GM23338 (cell line): ENCODE results near the gene MIER2. TPM values are rescaled to one million over a fixed set of nuclear protein-coding genes. Genes with fewer than 3 reads are reported as not detected.

ENCODE experiments used
- ATAC-seq: fragments of 200-7000 bp; cut with Tn5 transposase; 3 replicates; pipeline ENCODE4 v1.9.1; 2020
- DNase-seq: peaks from one replicate; pipeline ENCODE4 v3.0.0-alpha.2; 2015; ENCODE audit warnings: low spot score
- H2AFZ ChIP-seq: fragments of 200-600 bp; sonication (generic); 2 replicates; pipeline ENCODE4 v1.8.0; 2016; ENCODE audit warnings: antibody characterized with exemption, mild to moderate bottlenecking, moderate library complexity
- H3F3A ChIP-seq: fragments of 200-600 bp; sonication (generic); replicated peaks from 2 replicates; pipeline ENCODE4 v1.8.0; 2017; ENCODE audit warnings: antibody characterized with exemption, mixed run types, low read depth
- H3K27ac ChIP-seq: fragments of 200-600 bp; sonication (generic); 2 replicates; pipeline ENCODE4 v1.6.1; 2016; ENCODE audit warnings: low read depth
- H3K27me3 ChIP-seq: fragments of 200-600 bp; sonication (generic); 2 replicates; pipeline ENCODE4 v1.8.0; 2016; ENCODE audit warnings: mild to moderate bottlenecking, mixed run types, moderate library complexity; ENCODE audit not compliant: insufficient read depth
- H3K36me3 ChIP-seq: fragments of 200-600 bp; sonication (generic); 2 replicates; pipeline ENCODE4 v1.8.0; 2016; ENCODE audit warnings: mild to moderate bottlenecking; ENCODE audit not compliant: insufficient read depth
- H3K4me1 ChIP-seq: fragments of 200-600 bp; sonication (generic); 2 replicates; pipeline ENCODE4 v1.8.0; 2016; ENCODE audit warnings: mild to moderate bottlenecking, moderate library complexity; ENCODE audit not compliant: insufficient read depth
- H3K4me2 ChIP-seq: fragments of 200-600 bp; sonication (generic); 2 replicates; pipeline ENCODE4 v1.7.1; 2017; ENCODE audit warnings: mixed run types
- H3K4me3 ChIP-seq: fragments of 200-600 bp; sonication (generic); 2 replicates; pipeline ENCODE4 v1.6.1; 2016; ENCODE audit warnings: mixed run types
- H3K79me2 ChIP-seq: fragments of 200-600 bp; sonication (generic); replicated peaks from 2 replicates; pipeline ENCODE4 v1.8.0; 2017; ENCODE audit warnings: mild to moderate bottlenecking; ENCODE audit not compliant: insufficient read depth
- H3K9me2 ChIP-seq: fragments of 200-600 bp; sonication (generic); 2 replicates; pipeline ENCODE4 v1.8.0; 2017; ENCODE audit not compliant: insufficient read depth
- H4K20me1 ChIP-seq: fragments of 200-600 bp; sonication (generic); replicated peaks from 2 replicates; pipeline ENCODE4 v1.8.0; 2017; ENCODE audit warnings: mild to moderate bottlenecking; ENCODE audit not compliant: insufficient read depth
- H3K27ac Mint-ChIP-seq: 2 replicates; pipeline ENCODE4 v1.8.0; 2020; ENCODE audit warnings: inconsistent platforms, mild to moderate bottlenecking, moderate library complexity, mixed read lengths
- H3K27me3 Mint-ChIP-seq: 3 replicates; pipeline ENCODE4 v1.8.0; 2022; ENCODE audit warnings: low read depth, mild to moderate bottlenecking, moderate library complexity, mixed read lengths, inconsistent platforms; ENCODE audit not compliant: insufficient read depth, poor library complexity
- H3K36me3 Mint-ChIP-seq: 3 replicates; pipeline ENCODE4 v1.8.0; 2021; ENCODE audit warnings: low read depth, mild to moderate bottlenecking, inconsistent platforms, moderate library complexity, mixed read lengths
- H3K4me1 Mint-ChIP-seq: 3 replicates; pipeline ENCODE4 v1.8.0; 2020; ENCODE audit warnings: mild to moderate bottlenecking, inconsistent platforms, mixed read lengths
- H3K4me3 Mint-ChIP-seq: 3 replicates; pipeline ENCODE4 v1.8.0; 2021; ENCODE audit warnings: moderate library complexity, mild to moderate bottlenecking, inconsistent platforms, mixed read lengths
- H3K9me3 Mint-ChIP-seq: 3 replicates; pipeline ENCODE4 v1.8.0; 2020; ENCODE audit warnings: moderate library complexity, mild to moderate bottlenecking, inconsistent platforms, mixed read lengths
- CREB1 ChIP-seq: fragments of 250-450 bp; sonication (Bioruptor Pico); IDR thresholded peaks from 2 replicates; pipeline ENCODE4 v1.5.0; 2020; ENCODE audit warnings: low read depth, mild to moderate bottlenecking, moderate library complexity
- CTCF ChIP-seq, 2 experiments: fragments of 200-600 bp in 1 of 2; sonication (generic) in 1 of 2; conservative IDR thresholded peaks; 2 replicates each; pipeline versions ENCODE4 v1.5.1 to v1.6.1; 2016 to 2017; ENCODE audit warnings: antibody characterized with exemption in 2 of 2, low read depth in 2 of 2, mild to moderate bottlenecking in 2 of 2, moderate library complexity in 1 of 2
- EZH2 ChIP-seq: fragments of 200-600 bp; sonication (generic); IDR thresholded peaks from one replicate; pipeline ENCODE4 v1.8.0; 2017; ENCODE audit warnings: antibody characterized with exemption, mild to moderate bottlenecking, low read depth; ENCODE audit not compliant: unreplicated experiment
- EZH2phosphoT487 ChIP-seq: fragments of 200-600 bp; sonication (generic); IDR thresholded peaks from one replicate; pipeline ENCODE4 v1.8.1; 2018; ENCODE audit warnings: antibody characterized with exemption; ENCODE audit not compliant: unreplicated experiment
- JUNB ChIP-seq: IDR thresholded peaks from one replicate; pipeline ENCODE4 v1.6.1; 2016; ENCODE audit warnings: antibody characterized with exemption; ENCODE audit not compliant: unreplicated experiment
- NANOG ChIP-seq: IDR thresholded peaks from 2 replicates; pipeline ENCODE4 v1.6.1; 2016; ENCODE audit warnings: antibody characterized with exemption, borderline replicate concordance
- POLR2AphosphoS5 ChIP-seq: IDR thresholded peaks from 2 replicates; pipeline ENCODE4 v1.6.1; 2016; ENCODE audit warnings: antibody characterized with exemption, low read depth
- STAT1 ChIP-seq: IDR thresholded peaks from one replicate; pipeline ENCODE4 v1.6.1; 2016; ENCODE audit warnings: antibody characterized with exemption; ENCODE audit not compliant: unreplicated experiment
- ZNF114 ChIP-seq: fragments of 250-450 bp; sonication (Bioruptor Pico); IDR thresholded peaks from 2 replicates; pipeline ENCODE4 v1.5.0; 2020; ENCODE audit warnings: mild to moderate bottlenecking, moderate library complexity
- ZNF331 ChIP-seq: fragments of 250-450 bp; sonication (Bioruptor Pico); IDR thresholded peaks from 2 replicates; pipeline ENCODE4 v1.5.0; 2020; ENCODE audit warnings: low read depth, mild to moderate bottlenecking, moderate library complexity
- polyA plus RNA-seq: library from polyadenylated mRNA; unstranded; fragments of >200 nt; fragmentation: Nextera tagmentation; extraction: Ambion mirVana; gene quantifications from 2 replicates; pipeline ENCODE4 v1.2.1, GENCODE V29; 2016
- total RNA-seq: library from RNA; depleted of rRNA; stranded (reverse); fragments of >200 nt; shearing (Covaris generic); gene quantifications from 2 replicates; pipeline ENCODE4 v1.2.3, GENCODE V29; 2014
- TF ChIP-seq, protein P1 (sequence below): fragments of 250-450 bp; sonication (Bioruptor Pico); IDR thresholded peaks from 2 replicates; pipeline ENCODE4 v1.5.0; 2020; ENCODE audit warnings: mild to moderate bottlenecking, moderate library complexity
- TF ChIP-seq, protein P2 (sequence below): IDR thresholded peaks from one replicate; pipeline ENCODE4 v1.6.1; 2018; ENCODE audit warnings: antibody characterized with exemption; ENCODE audit not compliant: unreplicated experiment
- TF ChIP-seq, protein P3 (sequence below): IDR thresholded peaks from 2 replicates; pipeline ENCODE4 v1.6.1; 2016; ENCODE audit warnings: antibody characterized with exemption

MIER2 gene
- total and polyA plus RNA-seq, 2 experiments from 2014 or later = 30.2 to 37.9 TPM

- peaks cover 6% of the 10 kb centered on the region; the same call in 1 of the 3 replicates for H3K36me3 Mint-ChIP-seq
Measured at GRCh38 chr19:372306-372890, 27.8 kb upstream of the MIER2 start.

More at GRCh38 chr19:372306-372890, 27.8 kb upstream of the MIER2 start:
- H3K9me2 ChIP-seq = no peaks in the 10 kb centered on the region
- Mint-ChIP-seq H3K4me1 (no peaks in the 10 kb centered on the region; the same call in 2 of the 3 replicates), H3K4me3 (no peak overlapping the region), H3K27ac (no peak overlapping the region), H3K27me3 (peaks cover 13% of the 10 kb centered on the region), H3K9me3 (peaks cover 15% of the 10 kb centered on the region; the same call in 2 of the 3 replicates)
- TF ChIP-seq STAT1 (no peak), ZNF114 (no peak), NANOG (no peak), CREB1 (CRISPR knock-in tag) (no peak), ZNF331 (CRISPR knock-in tag) (no peak), CTCF (conservative IDR thresholded peaks at IDR 0.05; ENCODE audit: low read depth in 2 of 2) (no peak), EZH2phosphoT487 (no peak), POLR2AphosphoS5 (no peak), EZH2 (no peak), JUNB (no peak)
- TF ChIP-seq, protein P1, sequence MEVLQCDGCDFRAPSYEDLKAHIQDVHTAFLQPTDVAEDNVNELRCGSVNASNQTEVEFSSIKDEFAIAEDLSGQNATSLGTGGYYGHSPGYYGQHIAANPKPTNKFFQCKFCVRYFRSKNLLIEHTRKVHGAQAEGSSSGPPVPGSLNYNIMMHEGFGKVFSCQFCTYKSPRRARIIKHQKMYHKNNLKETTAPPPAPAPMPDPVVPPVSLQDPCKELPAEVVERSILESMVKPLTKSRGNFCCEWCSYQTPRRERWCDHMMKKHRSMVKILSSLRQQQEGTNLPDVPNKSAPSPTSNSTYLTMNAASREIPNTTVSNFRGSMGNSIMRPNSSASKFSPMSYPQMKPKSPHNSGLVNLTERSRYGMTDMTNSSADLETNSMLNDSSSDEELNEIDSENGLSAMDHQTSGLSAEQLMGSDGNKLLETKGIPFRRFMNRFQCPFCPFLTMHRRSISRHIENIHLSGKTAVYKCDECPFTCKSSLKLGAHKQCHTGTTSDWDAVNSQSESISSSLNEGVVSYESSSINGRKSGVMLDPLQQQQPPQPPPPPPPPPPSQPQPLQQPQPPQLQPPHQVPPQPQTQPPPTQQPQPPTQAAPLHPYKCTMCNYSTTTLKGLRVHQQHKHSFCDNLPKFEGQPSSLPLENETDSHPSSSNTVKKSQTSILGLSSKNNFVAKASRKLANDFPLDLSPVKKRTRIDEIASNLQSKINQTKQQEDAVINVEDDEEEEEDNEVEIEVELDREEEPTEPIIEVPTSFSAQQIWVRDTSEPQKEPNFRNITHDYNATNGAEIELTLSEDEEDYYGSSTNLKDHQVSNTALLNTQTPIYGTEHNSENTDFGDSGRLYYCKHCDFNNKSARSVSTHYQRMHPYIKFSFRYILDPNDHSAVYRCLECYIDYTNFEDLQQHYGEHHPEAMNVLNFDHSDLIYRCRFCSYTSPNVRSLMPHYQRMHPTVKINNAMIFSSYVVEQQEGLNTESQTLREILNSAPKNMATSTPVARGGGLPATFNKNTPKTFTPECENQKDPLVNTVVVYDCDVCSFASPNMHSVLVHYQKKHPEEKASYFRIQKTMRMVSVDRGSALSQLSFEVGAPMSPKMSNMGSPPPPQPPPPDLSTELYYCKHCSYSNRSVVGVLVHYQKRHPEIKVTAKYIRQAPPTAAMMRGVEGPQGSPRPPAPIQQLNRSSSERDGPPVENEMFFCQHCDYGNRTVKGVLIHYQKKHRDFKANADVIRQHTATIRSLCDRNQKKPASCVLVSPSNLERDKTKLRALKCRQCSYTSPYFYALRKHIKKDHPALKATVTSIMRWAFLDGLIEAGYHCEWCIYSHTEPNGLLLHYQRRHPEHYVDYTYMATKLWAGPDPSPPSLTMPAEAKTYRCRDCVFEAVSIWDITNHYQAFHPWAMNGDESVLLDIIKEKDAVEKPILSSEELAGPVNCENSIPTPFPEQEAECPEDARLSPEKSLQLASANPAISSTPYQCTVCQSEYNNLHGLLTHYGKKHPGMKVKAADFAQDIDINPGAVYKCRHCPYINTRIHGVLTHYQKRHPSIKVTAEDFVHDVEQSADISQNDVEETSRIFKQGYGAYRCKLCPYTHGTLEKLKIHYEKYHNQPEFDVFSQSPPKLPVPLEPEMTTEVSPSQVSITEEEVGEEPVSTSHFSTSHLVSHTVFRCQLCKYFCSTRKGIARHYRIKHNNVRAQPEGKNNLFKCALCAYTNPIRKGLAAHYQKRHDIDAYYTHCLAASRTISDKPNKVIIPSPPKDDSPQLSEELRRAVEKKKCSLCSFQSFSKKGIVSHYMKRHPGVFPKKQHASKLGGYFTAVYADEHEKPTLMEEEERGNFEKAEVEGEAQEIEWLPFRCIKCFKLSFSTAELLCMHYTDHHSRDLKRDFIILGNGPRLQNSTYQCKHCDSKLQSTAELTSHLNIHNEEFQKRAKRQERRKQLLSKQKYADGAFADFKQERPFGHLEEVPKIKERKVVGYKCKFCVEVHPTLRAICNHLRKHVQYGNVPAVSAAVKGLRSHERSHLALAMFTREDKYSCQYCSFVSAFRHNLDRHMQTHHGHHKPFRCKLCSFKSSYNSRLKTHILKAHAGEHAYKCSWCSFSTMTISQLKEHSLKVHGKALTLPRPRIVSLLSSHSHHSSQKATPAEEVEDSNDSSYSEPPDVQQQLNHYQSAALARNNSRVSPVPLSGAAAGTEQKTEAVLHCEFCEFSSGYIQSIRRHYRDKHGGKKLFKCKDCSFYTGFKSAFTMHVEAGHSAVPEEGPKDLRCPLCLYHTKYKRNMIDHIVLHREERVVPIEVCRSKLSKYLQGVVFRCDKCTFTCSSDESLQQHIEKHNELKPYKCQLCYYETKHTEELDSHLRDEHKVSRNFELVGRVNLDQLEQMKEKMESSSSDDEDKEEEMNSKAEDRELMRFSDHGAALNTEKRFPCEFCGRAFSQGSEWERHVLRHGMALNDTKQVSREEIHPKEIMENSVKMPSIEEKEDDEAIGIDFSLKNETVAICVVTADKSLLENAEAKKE = no peak
- TF ChIP-seq, protein P2, sequence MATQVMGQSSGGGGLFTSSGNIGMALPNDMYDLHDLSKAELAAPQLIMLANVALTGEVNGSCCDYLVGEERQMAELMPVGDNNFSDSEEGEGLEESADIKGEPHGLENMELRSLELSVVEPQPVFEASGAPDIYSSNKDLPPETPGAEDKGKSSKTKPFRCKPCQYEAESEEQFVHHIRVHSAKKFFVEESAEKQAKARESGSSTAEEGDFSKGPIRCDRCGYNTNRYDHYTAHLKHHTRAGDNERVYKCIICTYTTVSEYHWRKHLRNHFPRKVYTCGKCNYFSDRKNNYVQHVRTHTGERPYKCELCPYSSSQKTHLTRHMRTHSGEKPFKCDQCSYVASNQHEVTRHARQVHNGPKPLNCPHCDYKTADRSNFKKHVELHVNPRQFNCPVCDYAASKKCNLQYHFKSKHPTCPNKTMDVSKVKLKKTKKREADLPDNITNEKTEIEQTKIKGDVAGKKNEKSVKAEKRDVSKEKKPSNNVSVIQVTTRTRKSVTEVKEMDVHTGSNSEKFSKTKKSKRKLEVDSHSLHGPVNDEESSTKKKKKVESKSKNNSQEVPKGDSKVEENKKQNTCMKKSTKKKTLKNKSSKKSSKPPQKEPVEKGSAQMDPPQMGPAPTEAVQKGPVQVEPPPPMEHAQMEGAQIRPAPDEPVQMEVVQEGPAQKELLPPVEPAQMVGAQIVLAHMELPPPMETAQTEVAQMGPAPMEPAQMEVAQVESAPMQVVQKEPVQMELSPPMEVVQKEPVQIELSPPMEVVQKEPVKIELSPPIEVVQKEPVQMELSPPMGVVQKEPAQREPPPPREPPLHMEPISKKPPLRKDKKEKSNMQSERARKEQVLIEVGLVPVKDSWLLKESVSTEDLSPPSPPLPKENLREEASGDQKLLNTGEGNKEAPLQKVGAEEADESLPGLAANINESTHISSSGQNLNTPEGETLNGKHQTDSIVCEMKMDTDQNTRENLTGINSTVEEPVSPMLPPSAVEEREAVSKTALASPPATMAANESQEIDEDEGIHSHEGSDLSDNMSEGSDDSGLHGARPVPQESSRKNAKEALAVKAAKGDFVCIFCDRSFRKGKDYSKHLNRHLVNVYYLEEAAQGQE = no peak
- TF ChIP-seq, protein P3, sequence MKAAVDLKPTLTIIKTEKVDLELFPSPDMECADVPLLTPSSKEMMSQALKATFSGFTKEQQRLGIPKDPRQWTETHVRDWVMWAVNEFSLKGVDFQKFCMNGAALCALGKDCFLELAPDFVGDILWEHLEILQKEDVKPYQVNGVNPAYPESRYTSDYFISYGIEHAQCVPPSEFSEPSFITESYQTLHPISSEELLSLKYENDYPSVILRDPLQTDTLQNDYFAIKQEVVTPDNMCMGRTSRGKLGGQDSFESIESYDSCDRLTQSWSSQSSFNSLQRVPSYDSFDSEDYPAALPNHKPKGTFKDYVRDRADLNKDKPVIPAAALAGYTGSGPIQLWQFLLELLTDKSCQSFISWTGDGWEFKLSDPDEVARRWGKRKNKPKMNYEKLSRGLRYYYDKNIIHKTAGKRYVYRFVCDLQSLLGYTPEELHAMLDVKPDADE = no peak
- H3K4me2 ChIP-seq = no peak overlapping the region
- H3K4me3 ChIP-seq = no peak overlapping the region
- no peaks in the 10 kb centered on the region for H3K79me2 ChIP-seq
- H3K4me1 ChIP-seq = no peaks in the 10 kb centered on the region
- H2AFZ ChIP-seq = no peak overlapping the region
- H3K27me3 ChIP-seq = no peaks in the 10 kb centered on the region
- H3K27ac ChIP-seq = no peak overlapping the region
- no peak for DNase-seq
- H3F3A ChIP-seq = no peaks in the 10 kb centered on the region
- ATAC-seq = no peak
- no peaks in the 10 kb centered on the region for H3K36me3 ChIP-seq
- no peaks in the 10 kb centered on the region for H4K20me1 ChIP-seq
